Neutrophil (primary cell): Measurements from ENCODE around the gene TNS4.

Source experiments
- H3K27ac ChIP-seq: fragments of 200-600 bp; sonication (generic); 2 replicates; pipeline ENCODE4 v1.5.1; 2016; ENCODE audit warnings: mild to moderate bottlenecking, moderate library complexity
- H3K27me3 ChIP-seq: fragments of 200-600 bp; sonication (generic); 2 replicates; pipeline ENCODE4 v1.6.0; 2016; ENCODE audit warnings: mild to moderate bottlenecking
- H3K36me3 ChIP-seq: fragments of 200-600 bp; sonication (generic); 2 replicates; pipeline ENCODE4 v1.5.1; 2017
- H3K4me1 ChIP-seq, 2 experiments: fragments of 200-600 bp in 1 of 2; sonication (generic) in 1 of 2; 1 replicate in 1 of 2; 2 replicates in 1 of 2; pipeline versions ENCODE4 v1.5.1 to v1.6.1; 2013 to 2016; ENCODE audit warnings: low read depth in 1 of 2, low read length in 1 of 2, mild to moderate bottlenecking in 1 of 2, moderate library complexity in 1 of 2; ENCODE audit not compliant: control insufficient read depth in 1 of 2, insufficient read depth in 1 of 2
- H3K4me3 ChIP-seq, 2 experiments: fragments of 200-600 bp in 1 of 2; sonication (generic) in 1 of 2; 1 replicate in 1 of 2; 2 replicates in 1 of 2; pipeline ENCODE4 v1.5.1; 2013 to 2016; ENCODE audit warnings: low read depth in 1 of 2, low read length in 1 of 2, mild to moderate bottlenecking in 1 of 2, moderate library complexity in 1 of 2
- H3K9me3 ChIP-seq: fragments of 200-600 bp; sonication (generic); 2 replicates; pipeline ENCODE4 v1.5.1; 2016
- CTCF ChIP-seq: fragments of 200-600 bp; sonication (generic); IDR thresholded peaks from 2 replicates; pipeline ENCODE4 v1.5.1; 2016; ENCODE audit warnings: antibody characterized with exemption

The TNS4 gene

GRCh38 chr17:40482722-40483121 lies 18.7 kb downstream of the TNS4 start:
- no peak for TF ChIP-seq CTCF
- Histone ChIP-seq H3K4me3 (no peak overlapping the region), H3K4me1 (peaks cover 0 to 3% of the 10 kb centered on the region in 2 experiments), H3K9me3 (no peaks in the 10 kb centered on the region), H3K36me3 (no peaks in the 10 kb centered on the region), H3K27ac (no peak overlapping the region), H3K27me3 (peaks cover 72% of the 10 kb centered on the region)

- TF ChIP-seq CTCF: no peak
- H3K27ac ChIP-seq: no peak overlapping the region
Measured at GRCh38 chr17:40481106-40481505, 20.3 kb downstream of the TNS4 start.

GRCh38 chr17:40480501-40481003 lies 20.9 kb downstream of the TNS4 start:
- Histone ChIP-seq H3K27ac (no peak overlapping the region), H3K36me3 (no peaks in the 10 kb centered on the region), H3K4me3 (no peak overlapping the region), H3K9me3 (no peaks in the 10 kb centered on the region), H3K4me1 (no peaks in the 10 kb centered on the region), H3K27me3 (peaks cover 54% of the 10 kb centered on the region)
- TF ChIP-seq CTCF: no peak

More at GRCh38 chr17:40481106-40481505, 20.3 kb downstream of the TNS4 start:
- Histone ChIP-seq H3K4me3 (no peak overlapping the region), H3K9me3 (no peaks in the 10 kb centered on the region), H3K27me3 (peaks cover 56% of the 10 kb centered on the region), H3K36me3 (no peaks in the 10 kb centered on the region), H3K4me1 (no peaks in the 10 kb centered on the region)

- Histone ChIP-seq H3K9me3 (no peaks in the 10 kb centered on the region), H3K4me3 (no peak overlapping the region), H3K36me3 (no peaks in the 10 kb centered on the region), H3K27ac (no peak overlapping the region), H3K4me1 (no peaks in the 10 kb centered on the region), H3K27me3 (peaks cover 52% of the 10 kb centered on the region)
- no peak for TF ChIP-seq CTCF
Measured at GRCh38 chr17:40479754-40480480, 21.5 kb downstream of the TNS4 start.

GRCh38 chr17:40478486-40478885 lies 22.9 kb downstream of the TNS4 start:
- no peak for TF ChIP-seq CTCF
- no peak overlapping the region for H3K4me3 ChIP-seq
- no peaks in the 10 kb centered on the region for H3K4me1 ChIP-seq
- H3K9me3 ChIP-seq: no peaks in the 10 kb centered on the region
- H3K36me3 ChIP-seq: no peaks in the 10 kb centered on the region
- peaks cover 55% of the 10 kb centered on the region for H3K27me3 ChIP-seq
- no peak overlapping the region for H3K27ac ChIP-seq
